NCI-H69 (cell line): Measurements from ENCODE around the gene KLHL1.

Experiments used
- DNase-seq: peaks from one replicate; lab custom pipeline; 2025; lab: John Stamatoyannopoulos, UW

The KLHL1 gene

DNA sequence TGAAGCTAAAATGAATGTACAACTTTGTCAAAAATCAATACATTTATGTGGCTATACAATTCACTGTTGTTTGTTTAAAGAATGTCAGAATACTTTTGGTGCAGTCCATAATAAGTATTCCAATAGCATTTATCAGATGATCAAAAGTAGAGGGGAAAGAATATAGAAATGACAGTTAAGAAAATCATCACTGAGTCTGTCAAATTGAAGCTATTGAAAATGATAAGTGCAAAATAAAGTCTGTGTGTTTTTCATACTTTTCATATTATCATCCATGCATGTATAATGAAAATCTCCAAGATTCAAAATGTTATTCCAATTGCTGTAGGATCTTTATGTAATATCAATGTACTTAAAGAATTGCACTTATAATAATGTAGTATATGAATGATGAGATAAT, 93.9 kb downstream of the KLHL1 start:
- DNase-seq = no peak

DNA sequence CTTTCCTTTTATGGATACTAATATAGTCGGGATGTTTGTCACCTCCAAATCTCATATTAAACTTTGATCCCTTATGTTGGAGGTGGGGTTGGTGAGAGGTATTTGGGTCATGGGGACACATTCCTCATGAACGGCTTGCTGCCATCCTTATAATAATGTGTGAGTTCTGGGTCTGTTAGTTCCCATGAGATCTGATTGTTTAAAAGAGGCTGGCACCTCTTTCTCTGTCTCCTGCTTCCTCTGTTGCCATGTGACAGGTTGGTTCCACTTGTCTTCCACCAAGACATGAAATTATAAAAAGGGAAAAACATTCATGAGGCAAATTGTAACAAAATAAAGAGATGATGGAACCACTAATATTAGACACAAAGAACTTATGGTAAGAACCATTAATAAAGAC, 108.4 kb downstream of the KLHL1 start:
- peak; percentile 15 for DNase-seq

DNA sequence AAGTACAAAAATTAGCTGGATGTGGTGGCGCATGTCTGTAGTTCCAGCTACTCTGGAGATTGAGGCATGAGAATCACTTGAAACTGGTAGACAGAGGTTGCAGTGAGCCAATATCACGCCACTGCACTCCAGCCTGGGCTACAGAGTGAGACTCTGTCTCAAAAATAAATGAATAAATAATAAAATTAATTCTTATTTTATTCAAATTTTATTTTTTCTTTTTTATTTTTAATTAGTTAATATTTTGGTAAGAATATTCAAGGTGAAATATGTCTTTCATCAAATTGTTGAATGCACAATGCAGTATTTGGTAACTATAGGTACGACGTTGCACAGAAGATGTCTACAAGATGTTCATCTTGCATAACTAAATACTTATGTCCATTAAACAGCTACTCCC, 111.2 kb downstream of the KLHL1 start:
- DNase-seq = no peak

DNA sequence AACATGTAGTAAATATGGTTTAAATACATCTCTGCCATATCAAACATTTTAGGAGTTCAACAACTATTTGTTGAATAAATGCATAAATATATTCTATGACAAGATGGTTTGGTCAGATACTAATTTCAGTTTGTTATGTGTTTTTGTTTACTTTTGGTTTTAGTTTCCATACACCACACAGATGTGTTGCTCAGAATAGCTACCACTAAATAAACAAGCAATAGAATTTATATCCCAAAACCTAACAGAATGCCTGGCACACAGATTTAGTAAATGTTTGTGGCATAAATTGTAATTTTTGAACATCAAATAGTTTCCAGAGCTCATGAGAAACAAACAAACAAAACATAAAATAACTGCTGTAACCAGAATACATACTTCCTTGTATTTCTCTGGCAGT, 127.5 kb downstream of the KLHL1 start:
- DNase-seq = no peak

DNA sequence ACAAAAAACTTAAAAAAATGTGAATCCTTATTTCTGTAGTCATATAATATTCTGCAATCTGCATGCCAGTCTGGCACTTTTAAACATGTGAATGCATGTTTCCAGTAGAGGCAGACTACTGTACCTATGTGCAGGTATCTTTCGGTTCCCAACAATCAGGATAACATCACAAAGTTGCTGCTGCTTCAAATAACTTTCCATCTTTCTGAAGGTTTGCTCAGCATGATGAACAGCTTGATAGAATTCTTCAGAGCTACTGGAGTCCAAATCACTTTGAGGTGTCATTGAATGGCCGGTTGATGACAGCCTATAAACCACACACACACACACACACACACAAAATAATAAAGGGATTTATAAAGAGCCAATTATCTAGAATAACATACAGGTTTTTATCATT, 132.8 kb downstream of the KLHL1 start:
- no peak for DNase-seq

DNA sequence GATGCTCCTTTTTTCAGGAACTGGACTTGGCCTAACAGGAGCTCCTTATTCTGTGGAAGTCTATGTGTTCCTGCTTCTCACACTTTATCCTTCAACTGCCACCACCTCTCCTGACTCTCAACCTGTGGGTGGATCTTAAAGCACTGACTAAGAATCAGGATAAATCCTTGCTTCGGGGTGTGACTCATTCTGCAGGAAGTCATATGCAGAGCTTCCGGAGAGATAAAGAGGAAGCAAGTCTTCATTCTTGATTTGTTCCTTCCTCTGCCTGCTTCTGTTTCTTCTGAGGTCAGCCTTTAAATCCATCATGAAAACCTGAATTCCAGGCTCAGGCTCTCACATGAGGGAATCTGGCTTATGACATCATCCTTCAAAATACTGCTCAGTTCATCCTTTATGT, 137.7 kb downstream of the KLHL1 start:
- no peak for DNase-seq

DNA sequence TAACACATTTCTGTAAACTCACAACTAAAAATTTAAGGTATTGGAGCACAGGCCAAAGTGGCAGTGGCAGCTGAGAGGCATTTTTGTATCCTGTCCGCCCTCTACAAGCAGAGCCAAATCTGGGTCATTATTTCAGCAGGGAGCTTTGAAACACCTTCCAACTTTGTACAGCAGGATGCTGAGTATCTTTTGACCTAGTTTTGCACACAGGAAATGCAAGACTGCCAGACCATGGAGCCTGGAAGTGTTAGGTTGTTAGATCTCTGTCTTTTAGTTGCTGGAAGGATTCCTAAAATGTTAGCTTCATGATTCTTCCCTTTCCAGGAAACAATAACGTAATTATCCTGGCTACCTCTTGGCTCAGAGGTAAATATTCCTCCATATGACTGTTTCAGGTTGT, 149.2 kb downstream of the KLHL1 start:
- DNase-seq = peak; percentile 74

DNA sequence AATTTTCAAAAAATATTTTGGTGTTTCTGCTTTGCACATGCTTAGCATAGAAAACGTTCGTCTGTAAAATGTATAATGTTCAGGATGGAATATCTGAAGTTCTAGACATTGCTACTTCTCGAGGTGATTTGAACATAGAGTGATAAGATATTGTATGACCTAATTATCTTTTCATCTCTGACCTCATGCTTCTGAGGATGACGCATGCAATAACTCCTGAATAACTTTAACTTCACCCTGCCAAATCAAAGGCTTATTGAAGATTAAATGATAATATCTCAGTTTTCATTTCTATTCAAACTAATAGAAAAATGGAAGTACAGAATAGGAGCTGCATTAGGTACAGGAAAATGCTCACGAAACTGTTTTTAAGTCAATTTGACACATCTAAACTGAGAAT, 151.4 kb downstream of the KLHL1 start:
- no peak for DNase-seq

DNA sequence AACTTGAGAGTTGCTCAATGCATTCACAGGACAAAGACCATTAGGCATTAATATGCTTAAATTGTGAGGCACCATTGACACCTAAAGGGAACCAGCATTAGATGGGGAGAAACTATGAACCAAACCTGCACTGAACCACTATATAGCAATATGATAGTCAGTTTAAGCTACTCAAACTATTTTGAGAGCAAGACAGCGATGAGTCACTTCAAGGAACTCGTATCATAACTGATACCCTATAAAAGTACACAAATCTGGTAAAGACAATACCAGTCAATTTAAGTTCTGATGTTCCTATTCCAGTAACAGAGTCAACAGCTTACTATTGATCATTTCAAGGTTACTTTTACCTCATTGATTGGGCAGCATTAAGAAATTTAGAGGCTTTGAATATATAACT, 151.9 kb downstream of the KLHL1 start:
- DNase-seq = no peak

DNA sequence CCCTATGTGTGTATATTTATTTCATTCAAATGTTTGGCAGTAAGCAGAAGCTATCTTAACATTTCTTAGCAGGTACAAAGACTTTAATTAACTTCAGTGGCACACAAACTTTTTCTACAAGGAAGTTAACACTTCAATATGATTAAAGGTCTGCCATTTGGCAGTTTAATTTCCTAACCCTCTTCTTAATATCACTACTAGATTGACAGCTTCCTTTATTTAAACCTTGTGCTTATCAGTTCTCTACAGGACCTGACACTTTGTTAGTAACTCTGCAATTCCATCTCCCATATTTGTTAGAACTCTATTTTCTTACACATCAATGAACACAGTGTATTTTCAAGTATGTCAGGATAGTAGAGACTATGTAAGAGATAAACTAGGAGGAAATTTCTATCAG, 153.0 kb downstream of the KLHL1 start:
- DNase-seq = no peak

DNA sequence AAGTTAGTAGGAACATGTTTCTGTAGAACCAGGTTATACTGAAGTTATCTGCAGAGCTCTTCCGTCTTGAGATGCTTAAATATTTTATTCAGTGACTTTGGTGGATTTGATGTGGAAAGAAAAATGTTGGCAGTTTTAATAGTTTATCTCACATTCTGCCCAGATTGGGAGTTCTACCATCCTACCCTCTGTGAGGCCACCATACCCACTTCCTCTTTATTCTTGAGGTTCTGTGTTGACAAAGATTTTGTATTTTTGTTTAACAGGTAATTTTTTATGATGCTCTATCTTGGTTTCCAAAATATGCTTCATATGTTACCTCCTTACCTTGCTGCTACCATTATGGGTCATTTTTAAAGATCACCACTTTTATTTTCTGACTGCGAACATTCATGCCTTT, 156.8 kb downstream of the KLHL1 start:
- no peak for DNase-seq

DNA sequence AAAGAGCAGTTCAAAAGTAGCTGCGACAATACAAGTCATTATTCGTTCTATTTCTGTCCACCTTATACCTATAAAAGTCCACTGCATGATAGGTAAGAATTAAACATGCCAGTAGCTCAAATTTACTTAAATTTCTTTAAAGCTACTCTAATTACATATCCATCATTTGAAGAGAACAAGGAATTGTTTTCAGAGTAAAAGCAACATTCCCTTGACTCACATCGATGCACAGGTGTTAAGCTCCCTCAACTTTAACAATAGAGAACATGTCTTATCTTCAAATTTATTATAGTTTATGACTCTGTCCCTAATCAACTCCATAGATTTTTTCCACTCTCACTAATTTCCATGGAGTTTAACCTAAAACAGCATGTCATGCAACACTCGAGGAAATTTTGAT, 158.1 kb downstream of the KLHL1 start:
- no peak for DNase-seq

DNA sequence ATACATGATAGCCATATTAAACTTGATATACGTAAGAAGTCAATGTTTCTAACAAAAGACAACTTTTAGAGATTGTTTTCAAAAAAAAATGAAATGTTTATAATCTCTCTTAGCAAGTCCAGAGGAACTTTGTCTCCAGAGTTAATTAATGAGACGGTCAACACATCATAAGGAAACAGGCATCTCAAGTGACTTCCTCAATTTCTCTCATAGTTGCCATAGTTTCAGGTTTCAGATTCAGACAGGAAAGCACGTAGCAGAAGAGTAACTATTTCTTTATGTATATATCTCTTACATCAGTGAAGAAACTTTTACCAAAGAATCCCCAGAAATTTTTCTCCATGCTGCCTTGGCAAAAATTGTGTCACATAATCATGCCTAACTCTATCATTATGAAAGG, 160.2 kb downstream of the KLHL1 start:
- DNase-seq = peak; percentile 9

DNA sequence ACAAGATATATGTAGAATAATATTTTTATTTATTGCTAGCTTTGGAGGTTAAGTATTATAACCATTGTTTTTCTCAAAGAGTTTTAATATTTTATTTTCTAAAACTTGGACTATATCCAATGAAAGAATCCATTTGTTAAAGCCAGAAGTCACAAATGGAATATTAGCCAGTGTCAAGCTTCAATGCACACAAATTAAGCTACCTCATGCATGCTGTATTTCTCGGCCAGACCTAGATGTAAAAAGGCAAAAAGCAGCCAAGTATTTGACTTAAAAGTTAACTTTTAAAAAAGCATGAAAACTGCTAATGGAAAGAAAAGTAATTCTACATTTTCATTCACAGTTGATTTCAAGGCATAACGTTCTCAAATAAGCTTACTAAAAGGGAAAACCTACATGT, 160.7 kb downstream of the KLHL1 start:
- peak; percentile 31 for DNase-seq

DNA sequence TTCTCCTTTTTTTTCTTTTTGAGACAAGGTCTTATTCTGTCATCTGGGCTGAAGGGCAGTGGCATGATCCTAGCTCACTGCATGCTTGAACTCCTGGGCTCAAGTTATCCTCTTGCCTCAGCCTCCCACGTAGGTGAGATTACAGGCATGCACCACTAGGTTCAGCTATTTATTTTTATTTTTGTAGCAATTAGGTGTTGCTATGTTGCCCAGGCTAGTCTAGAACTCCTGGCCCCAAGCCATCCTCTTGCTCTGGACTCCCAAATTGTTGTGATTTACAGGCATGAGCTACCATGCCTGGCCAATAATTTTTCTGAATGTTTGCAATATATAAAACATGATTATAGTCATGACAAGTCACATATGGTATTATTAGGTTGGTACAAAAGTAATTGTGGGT, 161.7 kb downstream of the KLHL1 start:
- DNase-seq = peak; percentile 49

DNA sequence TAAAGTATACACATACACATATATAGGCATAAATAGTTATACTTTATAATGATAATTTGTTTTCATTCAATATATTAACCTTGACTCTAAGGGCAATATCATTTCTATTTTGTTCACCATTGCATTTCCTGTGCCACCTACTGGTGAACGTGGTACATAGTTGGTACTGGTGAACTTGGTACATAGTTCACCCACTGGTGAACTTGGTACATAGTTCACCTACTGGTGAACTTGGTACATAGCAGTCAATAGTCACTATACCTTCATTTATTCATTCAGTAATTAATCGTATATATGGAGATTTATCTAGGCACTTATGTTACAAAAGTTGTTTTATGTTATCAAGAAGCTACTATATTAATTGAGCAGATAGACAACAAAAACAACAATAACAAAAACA, 173.2 kb downstream of the KLHL1 start:
- DNase-seq = peak; percentile 49

DNA sequence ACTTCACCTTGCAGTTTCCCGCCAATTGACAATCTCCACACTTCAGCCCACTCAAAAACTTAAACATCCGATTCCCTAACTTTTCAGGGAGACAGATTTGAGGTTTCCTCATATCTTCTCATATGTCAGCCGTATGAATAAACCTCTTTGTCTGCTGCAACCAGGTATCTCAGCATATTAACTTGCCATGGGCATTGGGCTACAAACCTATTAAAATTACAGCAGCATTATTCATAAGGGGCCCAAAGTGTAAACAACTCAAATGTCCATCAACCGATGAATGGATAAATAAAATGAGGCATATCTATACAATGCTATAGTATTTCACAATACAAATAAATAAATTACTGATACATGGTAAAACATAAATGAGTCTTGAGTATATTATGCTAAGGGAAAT, 180.0 kb downstream of the KLHL1 start:
- no peak for DNase-seq

DNA sequence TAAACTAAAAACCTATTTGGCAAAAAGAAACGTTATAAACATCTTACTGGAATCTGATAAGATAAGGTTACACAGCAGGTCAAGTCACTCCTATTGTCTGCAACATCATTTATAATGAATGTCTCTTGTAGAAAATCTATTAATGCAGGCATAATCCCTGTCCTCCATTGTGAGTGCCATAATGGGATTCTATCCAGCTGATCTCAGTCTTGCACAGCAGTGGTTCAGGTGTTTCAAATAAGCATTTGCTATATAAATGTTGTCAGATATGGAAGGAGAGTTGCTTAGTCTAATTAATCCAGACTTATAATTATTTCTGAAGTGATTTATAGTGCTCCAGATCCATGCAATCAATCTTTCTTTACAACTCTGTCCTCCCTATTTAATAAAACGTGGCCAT, 187.1 kb downstream of the KLHL1 start:
- peak; percentile 86 for DNase-seq

DNA sequence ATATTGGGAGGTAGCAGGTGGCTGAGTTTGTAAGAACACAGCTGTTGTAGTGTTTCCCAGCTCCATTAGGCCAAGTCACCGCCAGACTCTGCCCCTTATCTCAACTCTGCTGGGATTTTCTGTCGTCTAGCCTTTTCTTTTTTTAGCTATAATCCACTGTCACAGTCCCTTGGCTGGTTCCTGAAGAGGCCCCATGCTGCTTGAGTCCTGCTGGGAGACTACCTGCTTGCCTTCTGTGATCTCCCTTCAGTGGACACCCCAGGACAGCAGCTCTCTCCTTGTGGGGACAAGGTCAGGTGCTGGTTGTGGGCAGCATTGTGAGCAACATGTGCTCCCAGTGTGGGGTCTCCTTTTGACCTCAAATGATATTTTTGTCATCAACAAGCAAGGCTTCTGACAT, 195.6 kb downstream of the KLHL1 start:
- peak; percentile 73 for DNase-seq

DNA sequence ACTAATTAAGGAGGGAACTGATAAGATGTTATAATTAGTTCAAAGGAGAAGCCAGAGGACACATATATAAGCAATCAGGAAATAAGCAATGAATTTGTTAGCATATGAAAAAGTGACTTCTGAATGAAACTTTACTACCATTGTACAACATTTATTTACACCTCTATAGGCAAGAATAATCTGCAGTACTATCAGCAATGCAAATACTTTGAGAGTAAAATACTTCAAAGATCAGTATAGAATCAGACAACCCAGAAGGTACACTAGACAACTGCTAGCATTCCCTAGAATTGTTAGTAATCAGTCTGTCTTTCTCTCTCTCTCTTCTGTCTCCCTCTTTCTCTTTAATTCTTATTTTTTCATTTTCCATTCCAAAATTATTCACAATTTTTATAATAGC, 197.5 kb downstream of the KLHL1 start:
- DNase-seq = no peak

DNA sequence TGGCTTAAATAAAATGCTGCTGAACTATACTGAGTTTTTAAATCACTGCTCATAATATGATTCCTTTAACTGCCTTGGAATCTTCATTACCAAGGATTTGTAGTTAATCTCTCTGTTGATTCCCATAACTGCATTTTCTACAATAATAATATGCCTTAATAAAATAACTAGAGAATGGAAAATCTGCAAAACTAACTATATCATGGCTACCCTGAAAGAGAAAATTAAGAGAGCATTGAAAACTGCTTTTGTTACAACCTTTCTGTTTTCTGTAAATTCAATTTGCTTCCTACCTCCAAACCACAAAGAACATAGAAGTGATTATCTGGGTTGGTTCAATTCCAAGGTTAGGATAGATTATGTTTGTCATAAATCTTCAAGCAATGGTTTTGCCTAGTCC, 203.5 kb downstream of the KLHL1 start:
- DNase-seq = no peak

DNA sequence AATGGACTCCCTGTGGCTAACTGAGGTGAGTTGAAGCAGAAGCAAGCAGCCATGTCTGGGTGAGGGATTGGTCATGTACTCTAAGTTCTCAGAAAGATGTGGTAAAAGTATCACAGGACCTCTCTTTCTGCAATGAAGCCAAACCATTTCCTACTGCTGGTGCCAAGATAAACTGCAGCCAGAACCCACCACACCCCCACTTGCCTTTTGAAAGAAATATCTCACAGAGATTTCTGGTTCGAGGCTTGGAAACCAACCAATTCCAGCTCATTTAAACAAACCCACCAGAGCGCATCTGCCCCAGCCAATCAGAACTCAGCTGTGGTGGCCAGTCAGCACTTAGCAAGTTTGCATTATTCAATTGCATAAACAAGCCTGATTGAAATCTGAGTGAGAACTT, 205.2 kb downstream of the KLHL1 start:
- no peak for DNase-seq

DNA sequence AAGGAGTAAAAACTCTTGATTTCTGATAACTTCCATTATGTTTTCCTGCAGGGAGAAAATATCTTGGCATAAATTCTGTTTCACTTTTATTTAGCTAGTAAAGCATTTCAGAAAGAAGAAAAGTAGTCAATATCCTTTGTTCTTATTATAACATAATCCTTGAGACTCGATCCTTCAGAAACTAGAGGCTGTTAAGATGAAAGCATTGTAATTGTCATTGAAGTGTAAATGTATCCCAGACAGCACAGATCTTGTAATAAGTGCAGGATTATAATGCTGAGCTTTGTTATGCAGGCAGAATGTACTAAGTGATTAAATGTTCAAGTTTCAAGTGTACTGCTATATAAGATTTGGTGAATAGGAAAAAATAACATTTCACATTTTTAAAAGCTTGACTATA, 225.8 kb downstream of the KLHL1 start:
- DNase-seq = no peak

DNA sequence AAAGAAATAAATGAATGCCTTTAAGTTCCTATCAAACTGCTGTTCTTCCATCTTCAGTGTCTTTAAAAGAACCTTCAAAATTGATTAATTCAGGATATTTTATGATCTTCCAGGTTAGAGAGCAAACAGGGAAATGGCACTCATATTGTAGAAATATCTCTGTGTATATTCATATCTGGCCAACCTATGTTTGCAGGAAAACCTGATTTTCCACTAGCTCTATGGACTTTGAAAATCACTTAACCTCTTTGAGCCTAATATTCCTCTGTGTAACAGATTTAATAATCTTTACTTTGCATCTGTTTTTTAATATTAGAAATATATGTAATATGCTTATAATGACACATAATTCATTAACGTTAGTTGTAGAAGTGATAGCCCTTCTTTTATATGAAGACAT, 228.3 kb downstream of the KLHL1 start:
- no peak for DNase-seq

DNA sequence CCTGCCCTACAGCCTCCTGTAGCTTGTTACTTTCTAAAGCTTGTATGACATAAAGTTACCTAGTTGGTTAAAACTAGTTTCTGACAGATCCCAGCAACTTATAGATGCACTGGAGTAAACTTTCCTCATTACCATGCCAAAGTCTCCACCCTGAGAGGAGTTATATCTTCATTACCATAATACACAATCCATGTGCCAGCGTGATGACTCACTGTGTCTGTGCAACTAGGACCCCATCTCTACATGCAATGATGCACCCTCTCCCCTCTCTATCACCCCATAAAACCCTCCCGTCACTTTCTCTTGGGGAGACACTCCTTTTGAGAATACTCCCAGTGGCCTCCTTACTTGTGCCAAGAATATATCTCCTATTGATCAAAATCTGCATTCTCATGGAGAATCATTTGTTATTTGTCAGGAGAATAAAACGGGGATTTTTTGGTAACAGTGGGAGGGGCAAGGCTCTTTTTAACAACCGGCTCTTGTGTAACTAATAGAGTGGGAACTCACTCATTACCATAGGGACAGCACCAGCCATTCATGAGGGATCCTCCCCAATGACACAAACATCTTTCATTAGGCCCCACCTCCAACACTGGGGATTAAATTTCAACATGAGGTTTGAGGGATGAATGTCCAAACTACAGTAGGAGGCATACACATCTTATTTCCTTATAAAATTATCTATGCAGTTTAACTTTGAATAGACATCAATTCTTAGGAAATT, 235.8 kb downstream of the KLHL1 start:
- peak; percentile 4 for DNase-seq
